Neutrophil (primary cell): ENCODE measurements around the gene SNX8.

Experiments
- H3K27ac ChIP-seq: fragments of 200-600 bp; sonication (generic); 2 replicates; pipeline ENCODE4 v1.5.1; 2016; ENCODE audit warnings: mild to moderate bottlenecking, moderate library complexity
- H3K27me3 ChIP-seq: fragments of 200-600 bp; sonication (generic); 2 replicates; pipeline ENCODE4 v1.6.0; 2016; ENCODE audit warnings: mild to moderate bottlenecking
- H3K36me3 ChIP-seq: fragments of 200-600 bp; sonication (generic); 2 replicates; pipeline ENCODE4 v1.5.1; 2017
- H3K4me1 ChIP-seq, 2 experiments: fragments of 200-600 bp in 1 of 2; sonication (generic) in 1 of 2; 1 replicate in 1 of 2; 2 replicates in 1 of 2; pipeline versions ENCODE4 v1.5.1 to v1.6.1; 2013 to 2016; ENCODE audit warnings: low read depth in 1 of 2, low read length in 1 of 2, mild to moderate bottlenecking in 1 of 2, moderate library complexity in 1 of 2; ENCODE audit not compliant: control insufficient read depth in 1 of 2, insufficient read depth in 1 of 2
- H3K4me3 ChIP-seq, 2 experiments: fragments of 200-600 bp in 1 of 2; sonication (generic) in 1 of 2; 1 replicate in 1 of 2; 2 replicates in 1 of 2; pipeline ENCODE4 v1.5.1; 2013 to 2016; ENCODE audit warnings: low read depth in 1 of 2, low read length in 1 of 2, mild to moderate bottlenecking in 1 of 2, moderate library complexity in 1 of 2
- H3K9me3 ChIP-seq: fragments of 200-600 bp; sonication (generic); 2 replicates; pipeline ENCODE4 v1.5.1; 2016
- TF ChIP-seq, protein P1 (sequence below): fragments of 200-600 bp; sonication (generic); IDR thresholded peaks from 2 replicates; pipeline ENCODE4 v1.5.1; 2016; ENCODE audit warnings: antibody characterized with exemption

Gene SNX8

DNA sequence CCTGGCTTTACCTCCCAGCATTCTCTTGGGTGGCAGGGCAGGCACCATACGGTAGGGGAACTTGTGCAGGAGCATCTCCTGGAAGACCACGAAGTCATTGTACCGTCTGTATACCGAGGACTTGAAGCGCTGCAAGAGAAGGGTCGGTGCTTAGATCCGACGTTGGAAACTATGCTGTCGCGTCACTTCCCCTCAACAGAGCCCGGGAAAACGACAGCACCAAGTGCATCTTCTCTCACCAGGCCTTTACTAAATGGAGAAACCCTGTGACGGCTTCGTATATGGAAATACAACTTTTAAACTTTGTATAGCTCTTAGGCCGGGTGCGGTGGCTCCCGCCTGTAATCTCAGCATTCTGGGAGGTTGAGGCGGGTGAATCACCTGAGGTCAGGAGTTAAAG is 39.1 kb downstream of the SNX8 start:
- Histone ChIP-seq H3K4me1 (no peaks in the 10 kb centered on the region), H3K9me3 (no peaks in the 10 kb centered on the region), H3K36me3 (peaks cover 16% of the 10 kb centered on the region), H3K27ac (no peak overlapping the region), H3K4me3 (no peak overlapping the region), H3K27me3 (no peaks in the 10 kb centered on the region)
- TF ChIP-seq, protein P1, sequence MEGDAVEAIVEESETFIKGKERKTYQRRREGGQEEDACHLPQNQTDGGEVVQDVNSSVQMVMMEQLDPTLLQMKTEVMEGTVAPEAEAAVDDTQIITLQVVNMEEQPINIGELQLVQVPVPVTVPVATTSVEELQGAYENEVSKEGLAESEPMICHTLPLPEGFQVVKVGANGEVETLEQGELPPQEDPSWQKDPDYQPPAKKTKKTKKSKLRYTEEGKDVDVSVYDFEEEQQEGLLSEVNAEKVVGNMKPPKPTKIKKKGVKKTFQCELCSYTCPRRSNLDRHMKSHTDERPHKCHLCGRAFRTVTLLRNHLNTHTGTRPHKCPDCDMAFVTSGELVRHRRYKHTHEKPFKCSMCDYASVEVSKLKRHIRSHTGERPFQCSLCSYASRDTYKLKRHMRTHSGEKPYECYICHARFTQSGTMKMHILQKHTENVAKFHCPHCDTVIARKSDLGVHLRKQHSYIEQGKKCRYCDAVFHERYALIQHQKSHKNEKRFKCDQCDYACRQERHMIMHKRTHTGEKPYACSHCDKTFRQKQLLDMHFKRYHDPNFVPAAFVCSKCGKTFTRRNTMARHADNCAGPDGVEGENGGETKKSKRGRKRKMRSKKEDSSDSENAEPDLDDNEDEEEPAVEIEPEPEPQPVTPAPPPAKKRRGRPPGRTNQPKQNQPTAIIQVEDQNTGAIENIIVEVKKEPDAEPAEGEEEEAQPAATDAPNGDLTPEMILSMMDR, result no peak

DNA sequence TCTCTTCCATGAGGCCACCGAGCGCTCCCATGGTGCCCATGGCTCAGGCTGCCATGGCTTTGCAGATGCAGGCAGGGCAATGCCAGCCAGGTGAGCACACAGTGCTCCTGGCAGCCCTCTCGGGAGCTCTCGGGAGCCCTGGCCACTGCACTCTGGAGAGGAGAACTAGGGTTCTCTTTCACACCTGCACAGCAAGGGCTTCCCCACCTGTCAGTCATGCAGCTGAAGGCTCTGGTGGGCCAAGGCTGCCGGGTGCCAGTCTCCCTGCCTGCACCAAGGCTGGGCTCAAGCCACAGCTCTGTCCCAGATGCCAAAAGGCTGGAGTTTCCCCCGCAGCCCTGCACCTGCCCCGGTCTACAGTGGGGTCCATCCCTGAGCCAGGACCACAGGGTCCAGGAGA is 39.6 kb downstream of the SNX8 start:
- Histone ChIP-seq H3K9me3 (no peaks in the 10 kb centered on the region), H3K4me1 (no peaks in the 10 kb centered on the region), H3K27ac (no peak overlapping the region), H3K36me3 (peaks cover 16% of the 10 kb centered on the region), H3K4me3 (no peak overlapping the region), H3K27me3 (no peaks in the 10 kb centered on the region)
- TF ChIP-seq, protein P1, result no peak

DNA sequence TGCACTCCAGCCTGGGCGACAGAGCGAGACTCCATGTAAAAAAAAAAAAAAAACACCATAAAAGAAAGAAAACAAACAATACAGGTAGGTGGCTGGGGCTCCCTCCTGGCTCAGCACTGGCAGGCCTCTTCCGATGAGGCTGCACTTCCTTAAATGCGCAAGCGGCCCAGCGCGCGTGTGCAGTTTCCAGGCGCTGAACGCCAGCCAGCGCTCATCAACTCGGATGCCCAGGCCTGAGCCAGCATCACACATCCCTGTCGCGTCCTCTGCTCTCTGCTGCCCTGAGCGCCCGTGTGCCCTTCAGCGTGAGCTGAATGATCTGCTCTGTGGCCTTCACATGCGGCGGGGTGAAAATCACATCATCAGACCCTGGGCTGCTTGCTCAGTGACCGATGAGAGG is 40.4 kb downstream of the SNX8 start:
- TF ChIP-seq, protein P1, result no peak
- H3K9me3 ChIP-seq, result no peaks in the 10 kb centered on the region
- no peak overlapping the region for H3K27ac ChIP-seq
- H3K36me3 ChIP-seq, result peaks cover 16% of the 10 kb centered on the region
- H3K4me1 ChIP-seq, result no peaks in the 10 kb centered on the region
- H3K27me3 ChIP-seq, result no peaks in the 10 kb centered on the region
- H3K4me3 ChIP-seq, result no peak overlapping the region

DNA sequence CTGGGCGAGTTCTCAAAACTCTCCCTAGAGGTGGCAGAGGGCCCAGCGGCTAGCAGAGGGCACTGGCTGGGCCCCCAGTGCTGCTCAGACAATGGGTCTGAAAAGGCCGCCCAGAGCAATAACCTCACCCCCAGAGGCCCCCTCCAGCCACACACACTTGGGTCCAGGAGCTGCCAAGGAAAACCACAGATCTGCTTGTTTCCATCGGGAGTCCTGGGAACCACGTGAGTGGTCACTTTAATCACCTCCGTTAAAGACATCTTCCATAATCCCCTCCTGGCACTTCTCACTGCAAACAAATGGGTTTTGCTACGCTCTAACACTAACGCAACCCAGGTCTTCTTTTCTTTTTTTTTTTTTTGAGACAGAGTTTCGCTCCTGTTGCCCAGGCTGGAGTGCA is 42.2 kb downstream of the SNX8 start:
- Histone ChIP-seq H3K4me1 (no peaks in the 10 kb centered on the region), H3K27me3 (no peaks in the 10 kb centered on the region), H3K9me3 (no peaks in the 10 kb centered on the region), H3K4me3 (no peak overlapping the region), H3K36me3 (peaks cover 16% of the 10 kb centered on the region), H3K27ac (no peak overlapping the region)
- TF ChIP-seq, protein P1, result no peak

DNA sequence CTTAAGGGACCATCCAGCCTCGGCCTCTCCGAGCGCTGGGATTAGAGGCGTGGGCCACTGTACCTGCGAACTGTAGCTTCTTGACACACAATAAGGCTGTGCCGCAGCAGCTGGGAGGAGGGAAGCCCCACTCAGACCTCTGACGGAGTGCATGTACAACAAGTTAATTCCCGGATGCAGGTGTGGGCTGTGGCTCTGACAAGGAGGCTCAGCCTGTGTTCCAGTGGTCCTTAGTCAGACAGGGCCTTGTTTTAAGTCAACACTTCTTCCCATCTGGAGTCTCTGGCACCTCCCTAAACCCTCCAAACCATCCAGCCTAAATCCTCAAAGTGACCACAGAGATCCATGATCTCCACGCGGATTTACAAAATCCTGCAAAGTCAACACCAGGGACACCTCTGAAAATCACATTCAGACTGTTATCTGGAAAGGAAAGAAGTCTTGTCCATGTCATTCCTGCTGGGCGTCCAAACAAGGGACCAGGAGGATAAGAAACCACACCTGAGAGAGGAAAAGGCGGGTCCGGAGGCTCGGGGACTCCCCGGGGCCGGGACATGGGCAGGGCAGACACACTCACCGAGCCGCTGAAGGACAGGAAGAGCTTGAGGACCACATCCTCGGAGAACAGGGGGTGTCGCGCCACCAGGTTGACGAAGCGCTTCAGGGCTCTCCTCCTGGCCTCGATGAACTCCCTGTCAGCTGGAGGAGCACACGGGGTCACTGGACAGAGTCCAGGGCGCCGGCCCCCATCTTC is 42.8 kb downstream of the SNX8 start:
- Histone ChIP-seq H3K36me3 (peaks cover 16% of the 10 kb centered on the region), H3K4me3 (no peak overlapping the region), H3K27me3 (no peaks in the 10 kb centered on the region), H3K27ac (no peak overlapping the region), H3K4me1 (no peaks in the 10 kb centered on the region), H3K9me3 (no peaks in the 10 kb centered on the region)
- TF ChIP-seq, protein P1, result no peak
